ENCODE results near the gene HEG1. TPM values are rescaled to one million over a fixed set of nuclear protein-coding genes. Genes with fewer than 3 reads are reported as not detected.
A peak's percentile ranks its signal among the peaks of the same experiment; 100 is the strongest.

The HEG1 gene
- total and polyA plus RNA-seq, 2 experiments from 2014 or later = 1.8 to 8.8 TPM

GRCh38 chr3:124941771-124942170, 114.0 kb downstream of the HEG1 start:
- no peak overlapping the region for H3K27ac ChIP-seq (ENCODE audit: low read depth)
- Mint-ChIP-seq H3K4me1 (no peaks in the 10 kb centered on the region), H3K27ac (no peak overlapping the region), H3K4me3 (no peak overlapping the region), H3K27me3 (ENCODE audit: insufficient read depth, low read depth, poor library complexity) (peaks cover 4% of the 10 kb centered on the region), H3K36me3 (ENCODE audit: low read depth) (no peaks in the 10 kb centered on the region), H3K9me3 (no peaks in the 10 kb centered on the region)
- no peak overlapping the region for H3K4me3 ChIP-seq
- no peak overlapping the region for H3K4me2 ChIP-seq
- H4K20me1 ChIP-seq (replicated peaks; ENCODE audit: insufficient read depth) = no peaks in the 10 kb centered on the region
- no peaks in the 10 kb centered on the region for H3K27me3 ChIP-seq (ENCODE audit: insufficient read depth)
- DNase-seq (ENCODE audit: low spot score) (no peak), ATAC-seq (no peak)
- H2AFZ ChIP-seq = no peak overlapping the region
- H3K9me2 ChIP-seq (ENCODE audit: insufficient read depth) = no peaks in the 10 kb centered on the region
- TF ChIP-seq CTCF (conservative IDR thresholded peaks at IDR 0.05; ENCODE audit: low read depth in 2 of 2) = no peak
- no peak for TF ChIP-seq ETS1 (IDR thresholded peaks at IDR 0.05)
- TF ChIP-seq JUNB (IDR thresholded peaks at IDR 0.05; ENCODE audit: unreplicated experiment) = no peak
- no peak for TF ChIP-seq STAT1 (IDR thresholded peaks at IDR 0.05; ENCODE audit: unreplicated experiment)
- no peak for TF ChIP-seq EZH2phosphoT487 (IDR thresholded peaks at IDR 0.05; ENCODE audit: unreplicated experiment)
- no peak for TF ChIP-seq NANOG (IDR thresholded peaks at IDR 0.05; ENCODE audit: borderline replicate concordance)
- no peaks in the 10 kb centered on the region for H3K4me1 ChIP-seq (ENCODE audit: insufficient read depth)
- no peaks in the 10 kb centered on the region for H3F3A ChIP-seq (replicated peaks; ENCODE audit: low read depth)
- no peaks in the 10 kb centered on the region for H3K36me3 ChIP-seq (ENCODE audit: insufficient read depth)
- H3K79me2 ChIP-seq (replicated peaks; ENCODE audit: insufficient read depth) = no peaks in the 10 kb centered on the region

GRCh38 chr3:124939661-124940060, 116.1 kb downstream of the HEG1 start:
- no peaks in the 10 kb centered on the region for H3K27me3 ChIP-seq (ENCODE audit: insufficient read depth)
- no peak overlapping the region for H3K4me3 ChIP-seq
- H3K9me3 Mint-ChIP-seq = no peaks in the 10 kb centered on the region
- no peak for ATAC-seq
- peaks cover 4% of the 10 kb centered on the region; the same call in 1 of the 2 replicates for H3K9me2 ChIP-seq (ENCODE audit: insufficient read depth)
- H4K20me1 ChIP-seq (replicated peaks; ENCODE audit: insufficient read depth) = no peaks in the 10 kb centered on the region
- no peak overlapping the region for H3K4me3 Mint-ChIP-seq
- no peaks in the 10 kb centered on the region for H3K36me3 Mint-ChIP-seq (ENCODE audit: low read depth)
- H3K79me2 ChIP-seq (replicated peaks; ENCODE audit: insufficient read depth) = no peaks in the 10 kb centered on the region
- no peaks in the 10 kb centered on the region for H3K4me1 ChIP-seq (ENCODE audit: insufficient read depth)
- H3K27me3 Mint-ChIP-seq (ENCODE audit: insufficient read depth, low read depth, poor library complexity) = peaks cover 6% of the 10 kb centered on the region
- H3K4me1 Mint-ChIP-seq = no peaks in the 10 kb centered on the region
- H3K27ac Mint-ChIP-seq = no peak overlapping the region
- no peaks in the 10 kb centered on the region for H3K36me3 ChIP-seq (ENCODE audit: insufficient read depth)
- H3K4me2 ChIP-seq = no peak overlapping the region
- H3F3A ChIP-seq (replicated peaks; ENCODE audit: low read depth) = no peaks in the 10 kb centered on the region
- DNase-seq (ENCODE audit: low spot score) = no peak
- 0 out of 2 replicates have a peak overlapping the region, but pooled peaks have one; percentile 5 for H2AFZ ChIP-seq
- no peak overlapping the region for H3K27ac ChIP-seq (ENCODE audit: low read depth)
- no peak for TF ChIP-seq JUNB (IDR thresholded peaks at IDR 0.05; ENCODE audit: unreplicated experiment)
- TF ChIP-seq POLR2AphosphoS5 (IDR thresholded peaks at IDR 0.05; ENCODE audit: low read depth) = no peak
- TF ChIP-seq CREB1 (CRISPR knock-in tag; IDR thresholded peaks at IDR 0.05; ENCODE audit: low read depth) = no peak
- no peak for TF ChIP-seq ZNF462 (CRISPR knock-in tag; IDR thresholded peaks at IDR 0.05)
- no peak for TF ChIP-seq REST (IDR thresholded peaks at IDR 0.05; ENCODE audit: unreplicated experiment)
- no peak for TF ChIP-seq STAT1 (IDR thresholded peaks at IDR 0.05; ENCODE audit: unreplicated experiment)
